Activated B cell treated with CpG ODN at 0.5 μM for 24 hours (primary cell): ENCODE results near the gene KLHL2. TPM values are rescaled to one million over a fixed set of nuclear protein-coding genes. Genes with fewer than 3 reads are reported as not detected.
"Not testable (repeated sequence)": the region's sequence is repeated elsewhere in the genome, so short reads cannot be mapped to it uniquely, and the experiment has no call there.

Source experiments
- ATAC-seq: fragments of 200-7000 bp; cut with Tn5 transposase; one replicate; pipeline ENCODE4 v1.10.0; 2021; ENCODE audit warnings: low read depth, mild to moderate bottlenecking, moderate library complexity
- CTCF ChIA-PET: fragments of 350-600 bp; sonication (Branson Sonifier 250); formaldehyde crosslinking; loops from one replicate; lab custom pipeline; 2021; ENCODE audit warnings: antibody characterized with exemption; lab: Charles Lee
- POLR2A ChIA-PET: fragments of 350-600 bp; sonication (Branson Sonifier 250); formaldehyde crosslinking; loops from one replicate; lab custom pipeline; 2021; ENCODE audit warnings: antibody characterized with exemption; lab: Charles Lee
- DNase-seq: peaks from one replicate; pipeline ENCODE4 v3.0.0; 2022
- H3K27ac Mint-ChIP-seq: one replicate; pipeline ENCODE4 v1.8.0; 2020; ENCODE audit warnings: mixed read lengths
- H3K27me3 Mint-ChIP-seq: one replicate; pipeline ENCODE4 v1.8.0; 2021; ENCODE audit warnings: mixed read lengths
- H3K36me3 Mint-ChIP-seq: one replicate; pipeline ENCODE4 v1.8.0; 2021; ENCODE audit warnings: low read depth, mixed read lengths
- H3K4me1 Mint-ChIP-seq: one replicate; pipeline ENCODE4 v1.8.0; 2021; ENCODE audit warnings: mixed read lengths
- H3K4me3 Mint-ChIP-seq: one replicate; pipeline ENCODE4 v1.8.0; 2020; ENCODE audit warnings: mild to moderate bottlenecking, mixed read lengths
- H3K9me3 Mint-ChIP-seq: one replicate; pipeline ENCODE4 v1.8.0; 2020; ENCODE audit warnings: mixed read lengths
- CTCF ChIP-seq: fragments of 200-600 bp; IDR thresholded peaks from one replicate; pipeline ENCODE4 v1.8.0; 2022; ENCODE audit warnings: antibody characterized with exemption, mild to moderate bottlenecking
- intact Hi-C: fragments of 100-400 bp; cut with micrococcal nuclease; formaldehyde crosslinking; loops from one replicate; pipeline ENCODE4 v1.15.1; 2024
- total RNA-seq: library from RNA; stranded (reverse); gene quantifications from 2 replicates; pipeline ENCODE4 v1.2.3, GENCODE V29; 2022

Gene KLHL2
- total RNA-seq, 1 donor from 2014 or later, result 21.9 TPM

DNA sequence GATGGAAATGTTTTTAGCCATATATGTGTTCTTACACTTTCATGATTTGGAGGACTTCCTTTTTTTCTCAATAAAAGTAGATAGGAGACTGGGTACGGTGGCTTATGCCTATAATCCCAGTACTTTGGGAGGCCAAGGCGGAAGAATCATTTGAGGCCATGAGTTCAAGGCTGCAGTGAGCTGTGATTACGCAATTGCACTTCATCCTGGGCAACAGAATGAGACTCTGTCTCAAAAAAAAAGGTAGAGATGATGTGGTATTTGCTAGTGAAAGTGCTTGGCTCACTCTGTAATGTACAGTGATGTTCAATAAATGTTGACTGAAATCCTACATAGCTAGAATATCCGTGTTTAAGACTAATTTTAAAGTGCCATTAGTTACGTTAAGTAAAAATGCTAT lies 27.4 kb downstream of the KLHL2 start:
- no peak for DNase-seq
- Mint-ChIP-seq H3K27ac (no peak overlapping the region), H3K27me3 (no peaks in the 10 kb centered on the region), H3K36me3 (peaks cover 43% of the 10 kb centered on the region), H3K4me1 (peaks cover 27% of the 10 kb centered on the region), H3K4me3 (no peak overlapping the region), H3K9me3 (no peaks in the 10 kb centered on the region)
- ChIA-PET POLR2A (no interaction called here), CTCF (no interaction called here)
- no peak for ATAC-seq
- intact Hi-C loops, result no loop called here
- TF ChIP-seq CTCF, result no peak

DNA sequence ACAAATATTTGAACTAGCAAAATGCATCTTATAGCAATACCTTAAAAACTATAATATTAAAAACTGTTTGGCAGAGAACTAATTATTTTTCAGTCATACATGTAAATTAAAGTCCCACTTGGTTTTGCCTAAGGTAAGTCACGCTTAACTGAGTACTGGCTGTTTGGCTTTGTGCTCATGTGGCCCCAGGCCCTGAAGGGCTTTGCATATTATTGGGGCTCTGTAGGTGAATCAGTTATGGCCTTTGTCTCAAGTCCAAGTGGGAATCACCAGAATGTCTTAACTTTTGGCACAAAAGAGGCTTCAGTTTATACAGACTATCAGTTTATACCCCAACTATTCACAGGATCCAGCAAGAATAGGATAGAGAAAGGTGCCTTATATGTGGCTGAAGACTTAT lies 29.5 kb downstream of the KLHL2 start:
- POLR2A ChIA-PET, DNase-seq, H3K27me3 Mint-ChIP-seq, H3K4me3 Mint-ChIP-seq, H3K9me3 Mint-ChIP-seq, H3K27ac Mint-ChIP-seq, CTCF ChIA-PET, intact Hi-C loops, ATAC-seq: not testable (repeated sequence)
- Mint-ChIP-seq H3K36me3 (peaks cover 40% of the 10 kb centered on the region), H3K4me1 (peaks cover 27% of the 10 kb centered on the region)

- H3K27me3 Mint-ChIP-seq, DNase-seq, H3K9me3 Mint-ChIP-seq, POLR2A ChIA-PET, CTCF ChIA-PET, intact Hi-C loops, H3K4me3 Mint-ChIP-seq: not testable (repeated sequence)
- ATAC-seq, result peak; percentile 28
- H3K4me1 Mint-ChIP-seq, result peaks cover 24% of the 10 kb centered on the region
- peaks cover 40% of the 10 kb centered on the region for H3K36me3 Mint-ChIP-seq
- peak overlapping the region; percentile 46 for H3K27ac Mint-ChIP-seq
These were observed 30.8 kb downstream of the KLHL2 start for GRCh38 chr4:165238041-165238640.

GRCh38 chr4:165240761-165241160 lies 33.4 kb downstream of the KLHL2 start:
- ATAC-seq, H3K27me3 Mint-ChIP-seq, DNase-seq, CTCF ChIA-PET, H3K9me3 Mint-ChIP-seq, POLR2A ChIA-PET, intact Hi-C loops, H3K4me3 Mint-ChIP-seq, H3K27ac Mint-ChIP-seq: not testable (repeated sequence)
- peaks cover 20% of the 10 kb centered on the region for H3K4me1 Mint-ChIP-seq
- H3K36me3 Mint-ChIP-seq, result peaks cover 49% of the 10 kb centered on the region

GRCh38 chr4:165244148-165244547 lies 36.8 kb downstream of the KLHL2 start:
- intact Hi-C loops, H3K27ac Mint-ChIP-seq: not testable (repeated sequence)

DNA sequence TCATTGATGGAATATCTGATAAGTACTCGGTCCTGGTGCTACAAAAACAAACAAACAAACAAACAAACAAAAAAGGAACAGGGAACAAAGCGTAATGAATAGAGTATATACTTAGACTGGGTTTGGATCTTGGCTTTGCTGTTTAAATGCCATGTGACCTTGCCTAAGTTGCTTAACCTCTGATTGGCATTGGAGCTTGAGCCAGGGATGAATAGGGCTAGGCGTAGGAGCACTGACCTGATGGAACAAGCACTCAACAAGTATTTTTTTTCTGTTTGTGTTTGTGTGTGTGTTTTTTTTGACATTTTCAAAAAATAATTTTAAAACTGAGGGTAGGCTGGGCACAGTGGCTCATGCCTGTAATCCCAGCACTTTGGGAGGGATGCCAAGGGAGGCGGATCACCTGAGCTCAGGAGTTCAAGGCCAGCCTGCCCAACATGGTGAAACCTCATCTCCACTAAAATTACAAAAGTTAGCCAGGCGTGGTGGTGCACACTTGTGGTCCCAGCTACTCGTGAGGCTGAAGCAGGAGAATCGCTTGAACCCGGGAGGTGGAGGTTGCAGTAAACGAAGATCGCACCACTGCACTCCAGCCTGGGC lies 37.3 kb downstream of the KLHL2 start:
- H3K27me3 Mint-ChIP-seq, DNase-seq, ATAC-seq, POLR2A ChIA-PET, intact Hi-C loops, H3K9me3 Mint-ChIP-seq, H3K27ac Mint-ChIP-seq, H3K4me1 Mint-ChIP-seq, H3K4me3 Mint-ChIP-seq, CTCF ChIA-PET: not testable (repeated sequence)
- peaks cover 37% of the 10 kb centered on the region for H3K36me3 Mint-ChIP-seq

More at GRCh38 chr4:165244148-165244547, 36.8 kb downstream of the KLHL2 start:
- H3K9me3 Mint-ChIP-seq, CTCF ChIA-PET, H3K27me3 Mint-ChIP-seq, H3K4me3 Mint-ChIP-seq, POLR2A ChIA-PET, DNase-seq, H3K4me1 Mint-ChIP-seq, ATAC-seq: not testable (repeated sequence)
- peaks cover 39% of the 10 kb centered on the region for H3K36me3 Mint-ChIP-seq

- H3K27me3 Mint-ChIP-seq, result no peaks in the 10 kb centered on the region
- no peaks in the 10 kb centered on the region for H3K9me3 Mint-ChIP-seq
- H3K4me3 Mint-ChIP-seq, result no peak overlapping the region
- H3K36me3 Mint-ChIP-seq, result peaks cover 25% of the 10 kb centered on the region
- POLR2A ChIA-PET, result no interaction called here
- CTCF ChIA-PET, result no interaction called here
- no peak overlapping the region for H3K27ac Mint-ChIP-seq
- intact Hi-C loops, result no loop called here
- no peak for DNase-seq
- no peak for ATAC-seq
- H3K4me1 Mint-ChIP-seq, result peaks cover 2% of the 10 kb centered on the region
- no peak for TF ChIP-seq CTCF
These were observed 40.7 kb downstream of the KLHL2 start for GRCh38 chr4:165248102-165248501.

DNA sequence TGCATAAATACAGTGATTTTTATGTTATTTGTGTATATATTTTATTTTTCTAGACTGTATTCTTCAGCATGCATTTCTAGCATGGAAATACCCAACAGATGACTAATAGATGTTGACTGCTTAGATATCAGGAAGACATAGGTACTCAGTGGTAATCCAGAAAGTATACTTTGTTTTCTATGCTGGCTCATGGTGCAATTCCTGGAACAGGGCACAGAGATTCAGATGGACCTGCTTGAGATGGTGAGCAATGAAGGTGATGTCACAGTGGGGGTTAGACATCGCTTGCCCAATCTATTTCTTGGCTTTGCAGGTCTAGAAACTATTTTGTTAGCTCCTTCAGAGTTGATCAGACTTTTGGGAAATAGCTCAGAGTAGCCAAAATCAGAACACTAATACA lies 41.5 kb downstream of the KLHL2 start:
- POLR2A ChIA-PET, H3K27ac Mint-ChIP-seq, CTCF ChIA-PET: not testable (repeated sequence)

GRCh38 chr4:165254771-165255170 lies 47.4 kb downstream of the KLHL2 start:
- not testable (repeated sequence) for H3K27me3 Mint-ChIP-seq, H3K36me3 Mint-ChIP-seq

More for the DNA sequence above, 41.5 kb downstream of the KLHL2 start:
- H3K36me3 Mint-ChIP-seq, result peaks cover 18% of the 10 kb centered on the region
- intact Hi-C loops, H3K27me3 Mint-ChIP-seq, ATAC-seq, DNase-seq, H3K9me3 Mint-ChIP-seq, H3K4me3 Mint-ChIP-seq, H3K4me1 Mint-ChIP-seq: not testable (repeated sequence)

DNA sequence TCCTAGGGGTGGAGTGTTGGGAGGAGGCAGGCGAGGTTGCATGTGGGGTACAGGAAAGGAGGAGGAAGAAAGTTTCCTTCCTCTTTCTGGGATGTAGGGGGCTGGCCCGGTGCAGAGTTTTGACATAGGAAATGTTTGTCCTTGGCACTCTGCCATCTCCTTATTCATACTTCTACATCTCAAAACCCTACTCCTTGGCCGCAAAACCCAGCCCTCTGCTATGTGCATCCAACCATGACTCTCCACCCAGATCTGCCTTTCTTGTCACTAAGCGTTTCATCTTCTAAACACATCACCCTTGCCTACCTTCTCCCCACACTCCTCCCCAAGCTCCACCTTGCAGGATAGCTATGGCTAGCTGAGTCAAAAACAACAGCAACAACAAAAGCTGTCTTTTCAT lies 48.1 kb downstream of the KLHL2 start:
- H3K4me3 Mint-ChIP-seq, H3K36me3 Mint-ChIP-seq, CTCF ChIA-PET, POLR2A ChIA-PET, H3K27me3 Mint-ChIP-seq, H3K9me3 Mint-ChIP-seq: not testable (repeated sequence)
- intact Hi-C loops, result loop anchor here (1.0 to 10.0 kb wide), 3 partner anchors 42 to 72 kb away; partner anchors contain the start of genes KLHL2 and MSMO1
- peak; percentile 95 for ATAC-seq
- peaks cover 38% of the 10 kb centered on the region for H3K4me1 Mint-ChIP-seq
- peak overlapping the region; percentile 19 for H3K27ac Mint-ChIP-seq
- peak; percentile 26 for DNase-seq

More at GRCh38 chr4:165254771-165255170, 47.4 kb downstream of the KLHL2 start:
- DNase-seq, H3K27ac Mint-ChIP-seq, CTCF ChIA-PET, H3K9me3 Mint-ChIP-seq, POLR2A ChIA-PET, H3K4me3 Mint-ChIP-seq, ATAC-seq: not testable (repeated sequence)
- intact Hi-C loops, result loop anchor here (1.0 to 10.0 kb wide), 3 partner anchors 43 to 73 kb away; partner anchors contain the start of genes KLHL2 and MSMO1
- peaks cover 37% of the 10 kb centered on the region for H3K4me1 Mint-ChIP-seq
